Upper lobe of left lung (tissue), 4 donors: ENCODE measurements around the gene BTRC.

Experiments
- EP300 ChIP-seq, 4 donors: sonication (generic); formaldehyde crosslinking; IDR thresholded peaks; one replicate each; pipeline ENCODE4 v1.5.1; 2017; ENCODE audit warnings: antibody characterized with exemption in 4 of 4, control low read depth in 2 of 4
- POLR2A ChIP-seq, 4 donors: fragments of 450-650 bp; IDR thresholded peaks; one replicate each; pipeline ENCODE4 v1.5.1; 2016 to 2017; ENCODE audit warnings: antibody characterized with exemption in 4 of 4, mild to moderate bottlenecking in 2 of 4
- TF ChIP-seq, protein P1 (sequence below), 6 experiments: fragments of 450-650 bp in 4 of 6; fragments of 200-600 bp in 2 of 6; sonication (generic) in 2 of 6; IDR thresholded peaks; one replicate each; pipeline ENCODE4 v1.5.1; 2016 to 2019; ENCODE audit warnings: antibody characterized with exemption in 6 of 6

DNA sequence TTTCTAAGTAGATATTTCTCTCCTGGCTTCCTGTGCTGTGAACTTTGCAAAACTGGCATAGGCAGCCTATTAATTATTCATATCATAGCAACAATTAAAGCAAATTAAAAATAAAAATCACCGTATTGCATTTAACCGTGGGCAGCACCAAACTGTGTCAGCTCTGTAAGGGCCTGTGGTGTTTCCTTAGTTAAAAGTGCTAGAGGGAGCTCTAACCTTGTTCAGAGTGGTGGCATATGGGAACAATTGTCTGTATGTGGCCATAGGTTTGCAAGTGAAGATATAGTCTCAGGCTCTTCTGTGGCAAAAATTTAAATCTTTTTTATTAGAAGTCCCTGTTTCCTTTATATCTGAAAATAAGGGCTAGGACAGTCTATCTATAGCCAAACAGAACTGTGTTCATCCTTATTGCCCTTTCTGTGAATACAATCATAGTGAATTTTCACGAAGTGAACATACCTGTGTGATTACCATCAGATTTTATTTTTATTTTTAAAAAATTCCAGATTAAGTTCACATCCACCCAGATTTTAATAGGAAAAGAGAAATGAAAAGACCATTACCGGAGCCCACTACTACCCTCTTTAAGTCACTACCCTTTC, 141.5 kb downstream of the BTRC start:
- TF ChIP-seq, protein P1, sequence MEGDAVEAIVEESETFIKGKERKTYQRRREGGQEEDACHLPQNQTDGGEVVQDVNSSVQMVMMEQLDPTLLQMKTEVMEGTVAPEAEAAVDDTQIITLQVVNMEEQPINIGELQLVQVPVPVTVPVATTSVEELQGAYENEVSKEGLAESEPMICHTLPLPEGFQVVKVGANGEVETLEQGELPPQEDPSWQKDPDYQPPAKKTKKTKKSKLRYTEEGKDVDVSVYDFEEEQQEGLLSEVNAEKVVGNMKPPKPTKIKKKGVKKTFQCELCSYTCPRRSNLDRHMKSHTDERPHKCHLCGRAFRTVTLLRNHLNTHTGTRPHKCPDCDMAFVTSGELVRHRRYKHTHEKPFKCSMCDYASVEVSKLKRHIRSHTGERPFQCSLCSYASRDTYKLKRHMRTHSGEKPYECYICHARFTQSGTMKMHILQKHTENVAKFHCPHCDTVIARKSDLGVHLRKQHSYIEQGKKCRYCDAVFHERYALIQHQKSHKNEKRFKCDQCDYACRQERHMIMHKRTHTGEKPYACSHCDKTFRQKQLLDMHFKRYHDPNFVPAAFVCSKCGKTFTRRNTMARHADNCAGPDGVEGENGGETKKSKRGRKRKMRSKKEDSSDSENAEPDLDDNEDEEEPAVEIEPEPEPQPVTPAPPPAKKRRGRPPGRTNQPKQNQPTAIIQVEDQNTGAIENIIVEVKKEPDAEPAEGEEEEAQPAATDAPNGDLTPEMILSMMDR (IDR thresholded peaks at IDR 0.05) = no peak
- TF ChIP-seq POLR2A (IDR thresholded peaks at IDR 0.05) (no peak), EP300 (IDR thresholded peaks at IDR 0.05) (no peak)
